Measurements from ENCODE around the gene BARX1. TPM values are rescaled to one million over a fixed set of nuclear protein-coding genes. Genes with fewer than 3 reads are reported as not detected.

The BARX1 gene
- total RNA-seq, 1 donor from 2014 or later = 0.52 TPM

GRCh38 chr9:93917121-93917853, 37.9 kb downstream of the BARX1 start:
- intact Hi-C loops (cut with micrococcal nuclease) = no loop called here
- no peak for DNase-seq (ENCODE audit: low spot score)
- Mint-ChIP-seq H3K27me3 (ENCODE audit: low read depth) (no peaks in the 10 kb centered on the region), H3K27ac (no peak overlapping the region), H3K4me3 (ENCODE audit: low read depth) (no peak overlapping the region), H3K36me3 (ENCODE audit: low read depth) (no peaks in the 10 kb centered on the region), H3K4me1 (ENCODE audit: low read depth) (no peaks in the 10 kb centered on the region), H3K9me3 (no peaks in the 10 kb centered on the region)

GRCh38 chr9:93916358-93916757, 38.8 kb downstream of the BARX1 start:
- DNase-seq (ENCODE audit: low spot score) = no peak
- Mint-ChIP-seq H3K27ac (no peak overlapping the region), H3K4me1 (ENCODE audit: low read depth) (no peaks in the 10 kb centered on the region), H3K27me3 (ENCODE audit: low read depth) (no peaks in the 10 kb centered on the region), H3K36me3 (ENCODE audit: low read depth) (no peaks in the 10 kb centered on the region), H3K9me3 (no peaks in the 10 kb centered on the region), H3K4me3 (ENCODE audit: low read depth) (no peak overlapping the region)
- intact Hi-C loops (cut with micrococcal nuclease) = no loop called here

- no peak for DNase-seq (ENCODE audit: low spot score)
- Mint-ChIP-seq H3K27me3 (ENCODE audit: low read depth) (peaks cover 3% of the 10 kb centered on the region), H3K9me3 (no peaks in the 10 kb centered on the region), H3K27ac (no peak overlapping the region), H3K36me3 (ENCODE audit: low read depth) (no peaks in the 10 kb centered on the region), H3K4me3 (ENCODE audit: low read depth) (no peak overlapping the region), H3K4me1 (ENCODE audit: low read depth) (peaks cover 2% of the 10 kb centered on the region)
- intact Hi-C loops (cut with micrococcal nuclease) = no loop called here
These were observed 43.2 kb downstream of the BARX1 start for GRCh38 chr9:93911801-93912554.

- H3K9me3 Mint-ChIP-seq = no peaks in the 10 kb centered on the region
- H3K36me3 Mint-ChIP-seq (ENCODE audit: low read depth) = no peaks in the 10 kb centered on the region
- H3K27me3 Mint-ChIP-seq (ENCODE audit: low read depth) = peaks cover 3% of the 10 kb centered on the region
- no peak for DNase-seq (ENCODE audit: low spot score)
- H3K4me1 Mint-ChIP-seq (ENCODE audit: low read depth) = peaks cover 2% of the 10 kb centered on the region
- H3K4me3 Mint-ChIP-seq (ENCODE audit: low read depth) = no peak overlapping the region
- intact Hi-C loops (cut with micrococcal nuclease) = no loop called here
- no peak overlapping the region for H3K27ac Mint-ChIP-seq
These were observed 43.9 kb downstream of the BARX1 start for GRCh38 chr9:93911136-93911745.

- Mint-ChIP-seq H3K4me1 (ENCODE audit: low read depth) (peaks cover 2% of the 10 kb centered on the region), H3K9me3 (no peaks in the 10 kb centered on the region), H3K27me3 (ENCODE audit: low read depth) (peaks cover 3% of the 10 kb centered on the region), H3K27ac (no peak overlapping the region), H3K4me3 (ENCODE audit: low read depth) (no peak overlapping the region), H3K36me3 (ENCODE audit: low read depth) (no peaks in the 10 kb centered on the region)
- intact Hi-C loops (cut with micrococcal nuclease) = no loop called here
- no peak for DNase-seq (ENCODE audit: low spot score)
These were observed 44.6 kb downstream of the BARX1 start for GRCh38 chr9:93910598-93910997.

GRCh38 chr9:93910196-93910595, 45.0 kb downstream of the BARX1 start:
- Mint-ChIP-seq H3K9me3 (no peaks in the 10 kb centered on the region), H3K4me1 (ENCODE audit: low read depth) (peaks cover 2% of the 10 kb centered on the region), H3K36me3 (ENCODE audit: low read depth) (no peaks in the 10 kb centered on the region), H3K27ac (no peak overlapping the region), H3K27me3 (ENCODE audit: low read depth) (peaks cover 3% of the 10 kb centered on the region), H3K4me3 (ENCODE audit: low read depth) (no peak overlapping the region)
- no peak for DNase-seq (ENCODE audit: low spot score)
- intact Hi-C loops (cut with micrococcal nuclease) = no loop called here

- Mint-ChIP-seq H3K27me3 (ENCODE audit: low read depth) (peaks cover 3% of the 10 kb centered on the region), H3K4me1 (ENCODE audit: low read depth) (peaks cover 2% of the 10 kb centered on the region), H3K27ac (no peak overlapping the region), H3K9me3 (no peaks in the 10 kb centered on the region), H3K36me3 (ENCODE audit: low read depth) (no peaks in the 10 kb centered on the region), H3K4me3 (ENCODE audit: low read depth) (no peak overlapping the region)
- intact Hi-C loops (cut with micrococcal nuclease) = no loop called here
- no peak for DNase-seq (ENCODE audit: low spot score)
These were observed 45.9 kb downstream of the BARX1 start for GRCh38 chr9:93909242-93909616.

GRCh38 chr9:93908591-93909241, 46.4 kb downstream of the BARX1 start:
- intact Hi-C loops (cut with micrococcal nuclease) = no loop called here
- no peaks in the 10 kb centered on the region for H3K36me3 Mint-ChIP-seq (ENCODE audit: low read depth)
- no peak for DNase-seq (ENCODE audit: low spot score)
- no peaks in the 10 kb centered on the region for H3K9me3 Mint-ChIP-seq
- H3K27me3 Mint-ChIP-seq (ENCODE audit: low read depth) = peaks cover 3% of the 10 kb centered on the region
- no peak overlapping the region for H3K4me3 Mint-ChIP-seq (ENCODE audit: low read depth)
- no peak overlapping the region for H3K27ac Mint-ChIP-seq
- peaks cover 2% of the 10 kb centered on the region for H3K4me1 Mint-ChIP-seq (ENCODE audit: low read depth)

GRCh38 chr9:93907551-93908199, 47.5 kb downstream of the BARX1 start:
- no peak overlapping the region for H3K4me3 Mint-ChIP-seq (ENCODE audit: low read depth)
- H3K27me3 Mint-ChIP-seq (ENCODE audit: low read depth) = peaks cover 3% of the 10 kb centered on the region
- H3K9me3 Mint-ChIP-seq = no peaks in the 10 kb centered on the region
- H3K27ac Mint-ChIP-seq = no peak overlapping the region
- H3K36me3 Mint-ChIP-seq (ENCODE audit: low read depth) = no peaks in the 10 kb centered on the region
- DNase-seq (ENCODE audit: low spot score) = no peak
- intact Hi-C loops (cut with micrococcal nuclease) = no loop called here
- H3K4me1 Mint-ChIP-seq (ENCODE audit: low read depth) = peaks cover 2% of the 10 kb centered on the region

- H3K9me3 Mint-ChIP-seq = no peaks in the 10 kb centered on the region
- intact Hi-C loops (cut with micrococcal nuclease) = no loop called here
- no peaks in the 10 kb centered on the region for H3K36me3 Mint-ChIP-seq (ENCODE audit: low read depth)
- no peak overlapping the region for H3K27ac Mint-ChIP-seq
- peaks cover 3% of the 10 kb centered on the region for H3K27me3 Mint-ChIP-seq (ENCODE audit: low read depth)
- DNase-seq (ENCODE audit: low spot score) = no peak
- H3K4me3 Mint-ChIP-seq (ENCODE audit: low read depth) = no peak overlapping the region
- peaks cover 2% of the 10 kb centered on the region for H3K4me1 Mint-ChIP-seq (ENCODE audit: low read depth)
These were observed 48.8 kb downstream of the BARX1 start for GRCh38 chr9:93906195-93906880.

GRCh38 chr9:93905473-93906133, 49.6 kb downstream of the BARX1 start:
- intact Hi-C loops (cut with micrococcal nuclease) = no loop called here
- H3K4me1 Mint-ChIP-seq (ENCODE audit: low read depth) = peaks cover 2% of the 10 kb centered on the region
- H3K27me3 Mint-ChIP-seq (ENCODE audit: low read depth) = peaks cover 3% of the 10 kb centered on the region
- H3K36me3 Mint-ChIP-seq (ENCODE audit: low read depth) = no peaks in the 10 kb centered on the region
- H3K27ac Mint-ChIP-seq = no peak overlapping the region
- DNase-seq (ENCODE audit: low spot score) = no peak
- H3K9me3 Mint-ChIP-seq = no peaks in the 10 kb centered on the region
- H3K4me3 Mint-ChIP-seq (ENCODE audit: low read depth) = no peak overlapping the region
